Central memory CD4-positive, alpha-beta T cell (primary cell): ENCODE data around the gene MAPK7.
A peak's percentile ranks its signal among the peaks of the same experiment; 100 is the strongest.

Source experiments
- DNase-seq: peaks from one replicate; pipeline ENCODE4 v3.0.0; 2022

The MAPK7 gene

GRCh38 chr17:19364699-19365498 lies 13.4 kb upstream of the MAPK7 start:
- DNase-seq: no peak

- DNase-seq: no peak
Observed at GRCh38 chr17:19365499-19365817, 12.8 kb upstream of the MAPK7 start.

- no peak for DNase-seq
Observed at GRCh38 chr17:19365833-19366636, 12.3 kb upstream of the MAPK7 start.

- no peak for DNase-seq
Observed at GRCh38 chr17:19366637-19366972, 11.7 kb upstream of the MAPK7 start.

GRCh38 chr17:19368229-19368628 lies 10.1 kb upstream of the MAPK7 start:
- no peak for DNase-seq

GRCh38 chr17:19369107-19369778 lies 9.1 kb upstream of the MAPK7 start:
- no peak for DNase-seq

- peak; percentile 66 for DNase-seq
Observed at GRCh38 chr17:19369846-19370492, 8.3 kb upstream of the MAPK7 start.

- DNase-seq: no peak
Observed at GRCh38 chr17:19370493-19370960, 7.8 kb upstream of the MAPK7 start.

GRCh38 chr17:19371259-19372010 lies 6.9 kb upstream of the MAPK7 start:
- no peak for DNase-seq

GRCh38 chr17:19372011-19372370 lies 6.3 kb upstream of the MAPK7 start:
- no peak for DNase-seq

- DNase-seq: no peak
Observed at GRCh38 chr17:19372439-19372838, 5.9 kb upstream of the MAPK7 start.

- no peak for DNase-seq
Observed at GRCh38 chr17:19372866-19373504, 5.3 kb upstream of the MAPK7 start.

- DNase-seq: no peak
Observed at GRCh38 chr17:19374136-19374535, 4.2 kb upstream of the MAPK7 start.

- no peak for DNase-seq
Observed at GRCh38 chr17:19375732-19376131, 2.6 kb upstream of the MAPK7 start.

GRCh38 chr17:19376811-19377210 lies 1.5 kb upstream of the MAPK7 start:
- no peak for DNase-seq

- peak; percentile 95 for DNase-seq
Observed at GRCh38 chr17:19377602-19378415, 489 bp upstream of the MAPK7 start.

GRCh38 chr17:19379361-19380065 lies 1.2 kb downstream of the MAPK7 start:
- no peak for DNase-seq

GRCh38 chr17:19380481-19381301 lies 2.4 kb downstream of the MAPK7 start:
- no peak for DNase-seq

GRCh38 chr17:19381361-19381740 lies 3.1 kb downstream of the MAPK7 start:
- no peak for DNase-seq
